ENCODE measurements around the gene CRYM. TPM values are rescaled to one million over a fixed set of nuclear protein-coding genes. Genes with fewer than 3 reads are reported as not detected.

CRYM gene
- total RNA-seq, 1 donor from 2014 or later = 4.2 TPM

GRCh38 chr16:21236831-21237230, 41.3 kb downstream of the CRYM start:
- no peak for ATAC-seq (ENCODE audit: low read depth)
- ChIA-PET CTCF (no interaction called here), POLR2A (no interaction called here)
- TF ChIP-seq CTCF (IDR thresholded peaks at IDR 0.05) = no peak
- intact Hi-C loops (cut with micrococcal nuclease) = no loop called here
- Mint-ChIP-seq H3K4me3 (no peak overlapping the region), H3K36me3 (ENCODE audit: low read depth) (no peaks in the 10 kb centered on the region), H3K27me3 (peaks cover 13% of the 10 kb centered on the region), H3K4me1 (no peaks in the 10 kb centered on the region), H3K27ac (no peak overlapping the region), H3K9me3 (no peaks in the 10 kb centered on the region)
- no peak for DNase-seq

- ATAC-seq (ENCODE audit: low read depth) (no peak), DNase-seq (no peak)
- peaks cover 23% of the 10 kb centered on the region for H3K27me3 Mint-ChIP-seq
- no peaks in the 10 kb centered on the region for H3K36me3 Mint-ChIP-seq (ENCODE audit: low read depth)
- no peak for TF ChIP-seq CTCF (IDR thresholded peaks at IDR 0.05)
- CTCF ChIA-PET = no interaction called here
- H3K4me1 Mint-ChIP-seq = no peaks in the 10 kb centered on the region
- intact Hi-C loops (cut with micrococcal nuclease) = no loop called here
- no peak overlapping the region for H3K27ac Mint-ChIP-seq
- H3K9me3 Mint-ChIP-seq = no peaks in the 10 kb centered on the region
- no peak overlapping the region for H3K4me3 Mint-ChIP-seq
- POLR2A ChIA-PET = no interaction called here
Measured at GRCh38 chr16:21235199-21235585, 42.9 kb downstream of the CRYM start.

- DNase-seq = no peak
- POLR2A ChIA-PET = no interaction called here
Measured at GRCh38 chr16:21233521-21234150, 44.5 kb downstream of the CRYM start, which contains the start of gene ANKS4B. Gene ANKS4B, plus strand, starts transcription at chr16:21233699. Its CDS starts 39 bp downstream, at chr16:21233738.

GRCh38 chr16:21233045-21233520, 45.0 kb downstream of the CRYM start:
- CTCF ChIA-PET = no interaction called here
- POLR2A ChIA-PET = no interaction called here
- H3K27me3 Mint-ChIP-seq = peaks cover 28% of the 10 kb centered on the region
- TF ChIP-seq CTCF (IDR thresholded peaks at IDR 0.05) = no peak
- ATAC-seq (ENCODE audit: low read depth) (no peak), DNase-seq (no peak)
- H3K36me3 Mint-ChIP-seq (ENCODE audit: low read depth) = no peaks in the 10 kb centered on the region
- intact Hi-C loops (cut with micrococcal nuclease) = no loop called here
- H3K4me3 Mint-ChIP-seq = no peak overlapping the region
- no peaks in the 10 kb centered on the region for H3K4me1 Mint-ChIP-seq
- no peak overlapping the region for H3K27ac Mint-ChIP-seq
- no peaks in the 10 kb centered on the region for H3K9me3 Mint-ChIP-seq

More at GRCh38 chr16:21233521-21234150, 44.5 kb downstream of the CRYM start, which contains the start of gene ANKS4B:
- no peaks in the 10 kb centered on the region for H3K9me3 Mint-ChIP-seq
- TF ChIP-seq CTCF (IDR thresholded peaks at IDR 0.05) = no peak
- ATAC-seq (ENCODE audit: low read depth) = no peak
- no peak within 1 kb of the TSS for H3K4me3 Mint-ChIP-seq
- intact Hi-C loops (cut with micrococcal nuclease) = no loop called here
- H3K27me3 Mint-ChIP-seq = peaks cover 27% of the 10 kb centered on the region
- H3K36me3 Mint-ChIP-seq (ENCODE audit: low read depth) = no peaks in the 10 kb centered on the region
- H3K4me1 Mint-ChIP-seq = no peaks in the 10 kb centered on the region
- H3K27ac Mint-ChIP-seq = no peak within 1 kb of the TSS
- CTCF ChIA-PET = no interaction called here

GRCh38 chr16:21228361-21228872, 49.7 kb downstream of the CRYM start:
- POLR2A ChIA-PET = no interaction called here
- H3K36me3 Mint-ChIP-seq (ENCODE audit: low read depth) = no peaks in the 10 kb centered on the region

More at GRCh38 chr16:21228361-21228872, 49.7 kb downstream of the CRYM start:
- ATAC-seq (ENCODE audit: low read depth) = no peak
- TF ChIP-seq CTCF (IDR thresholded peaks at IDR 0.05) = no peak
- Mint-ChIP-seq H3K9me3 (no peaks in the 10 kb centered on the region), H3K4me3 (no peak overlapping the region), H3K27ac (no peak overlapping the region), H3K4me1 (peaks cover 3% of the 10 kb centered on the region), H3K27me3 (peaks cover 46% of the 10 kb centered on the region)
- CTCF ChIA-PET = no interaction called here
- intact Hi-C loops (cut with micrococcal nuclease) = no loop called here
- no peak for DNase-seq
